Spleen (tissue), 11 donors: ENCODE data around the gene BTRC. TPM values are rescaled to one million over a fixed set of nuclear protein-coding genes. Genes with fewer than 3 reads are reported as not detected.
"Not testable (repeated sequence)": the region's sequence is repeated elsewhere in the genome, so short reads cannot be mapped to it uniquely, and the experiment has no call there.

Experiments used
- DNase-seq: peaks from one replicate; pipeline ENCODE4 v3.0.0-alpha.2; 2020
- H3K27ac ChIP-seq, 8 donors: fragments of 200-600 bp; sonication (generic) in 7 of 8; 1 replicate in 4 of 8; 2 replicates in 4 of 8; pipeline versions ENCODE4 v1.5.0 to v1.8.0; 2016 to 2021; ENCODE audit warnings: inconsistent platforms in 4 of 8, mild to moderate bottlenecking in 4 of 8, moderate library complexity in 1 of 8
- H3K27me3 ChIP-seq, 7 donors: fragments of 200-600 bp; sonication (generic) in 6 of 7; replicated peaks in 1 of 7; 1 replicate in 4 of 7; 2 replicates in 3 of 7; pipeline versions ENCODE4 v1.5.0 to v1.8.0; 2016 to 2021; ENCODE audit warnings: inconsistent platforms in 3 of 7, mild to moderate bottlenecking in 1 of 7
- H3K36me3 ChIP-seq, 6 donors: fragments of 200-600 bp; sonication (generic) in 5 of 6; 1 replicate in 4 of 6; 2 replicates in 2 of 6; pipeline versions ENCODE4 v1.5.0 to v1.8.0; 2016 to 2021; ENCODE audit warnings: inconsistent platforms in 2 of 6
- H3K4me1 ChIP-seq, 6 donors: fragments of 200-600 bp; sonication (generic) in 5 of 6; 1 replicate in 3 of 6; 2 replicates in 3 of 6; pipeline versions ENCODE4 v1.5.0 to v1.8.0; 2016 to 2021; ENCODE audit warnings: inconsistent platforms in 3 of 6
- H3K4me3 ChIP-seq, 8 donors: fragments of 200-600 bp; sonication (generic) in 7 of 8; 1 replicate in 4 of 8; 2 replicates in 4 of 8; pipeline versions ENCODE4 v1.5.0 to v1.8.0; 2016 to 2021; ENCODE audit warnings: inconsistent platforms in 4 of 8, mild to moderate bottlenecking in 4 of 8, moderate library complexity in 2 of 8
- H3K9me3 ChIP-seq, 8 donors: fragments of 200-600 bp; sonication (generic) in 7 of 8; 1 replicate in 4 of 8; 2 replicates in 4 of 8; pipeline versions ENCODE4 v1.5.0 to v1.8.0; 2016 to 2021; ENCODE audit warnings: inconsistent platforms in 4 of 8
- POLR2A ChIP-seq, 3 donors: fragments of 450-650 bp; IDR thresholded peaks; one replicate each; pipeline ENCODE4 v1.5.1; 2017; ENCODE audit warnings: antibody characterized with exemption in 3 of 3, mild to moderate bottlenecking in 1 of 3
- POLR2AphosphoS5 ChIP-seq, 3 donors: sonication (generic); formaldehyde crosslinking; IDR thresholded peaks; one replicate each; pipeline ENCODE4 v1.5.1; 2017; ENCODE audit warnings: antibody characterized with exemption in 3 of 3
- WGBS, 5 donors: extraction: QIAGEN DNeasy Blood & Tissue Kit in 3 of 5; methylation state at CpG; one replicate each; pipeline versions ENCODE4 v1.1.5 to v1.1.7; 2013 to 2018; 5-methylcytosine and 5-hydroxymethylcytosine counted together
- intact Hi-C: fragments of 100-400 bp; cut with DNase I; formaldehyde crosslinking; loops from one replicate; pipeline ENCODE4 v1.15.0; 2023; ENCODE audit warnings: low total_unique reads
- polyA plus RNA-seq, 3 donors: library from polyadenylated mRNA; stranded (reverse); fragments of 200-250 nt; gene quantifications; one replicate each; pipeline ENCODE4 v1.2.1, GENCODE V29; 2013
- total RNA-seq, 7 donors: library from RNA; depleted of rRNA in 3 of 7; stranded (reverse); fragments of >200 nt in 3 of 7; fragmentation: NEBNext Ultra II Directional in 4 of 7; extraction: Animal tissue kit (Norgen Biotek cat#: 25700) in 4 of 7; gene quantifications; one replicate each; pipeline versions ENCODE4 v1.1.0 to v1.2.1, GENCODE V29; 2016 to 2021
- TF ChIP-seq, protein P1 (sequence below), 11 experiments: fragments of 200-600 bp in 7 of 11; fragments of 450-650 bp in 4 of 11; sonication (generic) in 4 of 11; IDR thresholded peaks in 8 of 11; conservative IDR thresholded peaks in 3 of 11; 1 replicate in 7 of 11; 2 replicates in 4 of 11; pipeline versions ENCODE4 v1.4.0 to v1.8.0; 2016 to 2021; ENCODE audit warnings: antibody characterized with exemption in 11 of 11, inconsistent platforms in 4 of 11, mild to moderate bottlenecking in 1 of 11
- donor health status: healthy with polysubstance abuse.
- donor health status: DM: no; HTN: no; CAD: no; lungs with moderate emphysema.
- donor health status: DM: no; HTN: no; CAD: no.
- donor health status: Bipolar disorder and iron deficiency.
- donor health status: healthy.
- donor health status: DM: no; HTN: no; CAD: no.
- donor health status: DM: yes; HTN: yes; CAD: no.

Gene BTRC
- total and polyA plus RNA-seq, 10 donors, result 2.7 to 23.9 (median 19.3) TPM

DNA sequence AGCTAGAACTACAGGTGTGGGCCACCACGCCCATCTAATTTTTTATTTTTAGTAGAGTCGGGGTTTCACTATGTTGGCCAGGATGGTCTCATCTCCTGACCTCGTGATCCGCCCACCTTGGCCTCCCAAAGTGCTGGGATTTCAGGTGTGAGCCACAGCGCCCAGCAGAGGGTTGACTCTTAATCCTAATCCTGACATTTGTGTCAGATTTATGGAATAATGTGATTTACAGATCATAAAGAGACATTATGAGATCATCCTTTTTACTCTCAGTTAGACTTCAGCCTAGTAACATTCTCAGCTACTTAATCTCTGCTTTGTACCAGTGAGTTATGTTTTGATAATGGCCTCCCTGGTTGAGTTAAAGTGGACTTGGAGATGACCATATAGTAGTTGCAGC, 2.2 kb downstream of the BTRC start:
- intact Hi-C loops, result no loop called here
- H3K27ac ChIP-seq, result peak overlapping the region in 3 of 8 donors; percentile 13 to 94 (median 47)

DNA sequence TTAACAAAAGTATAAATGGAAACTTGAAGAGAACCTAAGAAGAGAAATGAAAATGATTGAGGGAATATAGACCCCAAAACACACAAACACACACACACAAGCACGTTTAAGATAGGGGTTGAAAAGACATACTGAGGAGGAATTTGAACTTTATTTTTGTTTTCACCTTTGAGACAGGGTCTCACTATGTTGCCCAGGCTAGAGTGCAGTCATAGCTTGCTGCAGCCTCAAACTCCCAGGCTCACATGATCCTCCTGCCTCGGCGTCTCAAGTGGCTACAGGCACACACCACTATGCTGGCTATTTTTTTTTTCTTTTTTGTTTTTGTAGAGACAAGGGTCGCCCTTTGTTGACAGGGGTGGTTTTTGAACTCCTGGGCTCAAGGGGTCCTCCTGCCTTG, 4.0 kb downstream of the BTRC start:
- no peak overlapping the region for H3K27ac ChIP-seq
- DNase-seq, result no peak
- H3K27me3 ChIP-seq, result no peaks in the 10 kb centered on the region
- no peaks in the 10 kb centered on the region for H3K9me3 ChIP-seq
- WGBS, 5 donors, result 84 to 93% (median 90%) methylated on average over 4 of the region's 4 CpGs
- peaks cover 0 to 33% (median 27%) of the 10 kb centered on the region in 6 donors for H3K4me1 ChIP-seq
- H3K4me3 ChIP-seq, result no peak overlapping the region
- TF ChIP-seq POLR2AphosphoS5 (IDR thresholded peaks at IDR 0.05), result no peak
- TF ChIP-seq, protein P1, sequence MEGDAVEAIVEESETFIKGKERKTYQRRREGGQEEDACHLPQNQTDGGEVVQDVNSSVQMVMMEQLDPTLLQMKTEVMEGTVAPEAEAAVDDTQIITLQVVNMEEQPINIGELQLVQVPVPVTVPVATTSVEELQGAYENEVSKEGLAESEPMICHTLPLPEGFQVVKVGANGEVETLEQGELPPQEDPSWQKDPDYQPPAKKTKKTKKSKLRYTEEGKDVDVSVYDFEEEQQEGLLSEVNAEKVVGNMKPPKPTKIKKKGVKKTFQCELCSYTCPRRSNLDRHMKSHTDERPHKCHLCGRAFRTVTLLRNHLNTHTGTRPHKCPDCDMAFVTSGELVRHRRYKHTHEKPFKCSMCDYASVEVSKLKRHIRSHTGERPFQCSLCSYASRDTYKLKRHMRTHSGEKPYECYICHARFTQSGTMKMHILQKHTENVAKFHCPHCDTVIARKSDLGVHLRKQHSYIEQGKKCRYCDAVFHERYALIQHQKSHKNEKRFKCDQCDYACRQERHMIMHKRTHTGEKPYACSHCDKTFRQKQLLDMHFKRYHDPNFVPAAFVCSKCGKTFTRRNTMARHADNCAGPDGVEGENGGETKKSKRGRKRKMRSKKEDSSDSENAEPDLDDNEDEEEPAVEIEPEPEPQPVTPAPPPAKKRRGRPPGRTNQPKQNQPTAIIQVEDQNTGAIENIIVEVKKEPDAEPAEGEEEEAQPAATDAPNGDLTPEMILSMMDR (IDR thresholded peaks at IDR 0.05 in 8 of 11, conservative IDR thresholded peaks at IDR 0.05 in 3 of 11), result no peak
- intact Hi-C loops, result no loop called here
- H3K36me3 ChIP-seq, result peaks cover 0 to 19% (median 0%) of the 10 kb centered on the region in 6 donors

More for the DNA sequence above, 2.2 kb downstream of the BTRC start:
- peaks cover 0 to 33% (median 27%) of the 10 kb centered on the region in 6 donors for H3K4me1 ChIP-seq
- no peak for TF ChIP-seq POLR2A (IDR thresholded peaks at IDR 0.05)
- no peak for TF ChIP-seq POLR2AphosphoS5 (IDR thresholded peaks at IDR 0.05)
- TF ChIP-seq, protein P1 (IDR thresholded peaks at IDR 0.05 in 8 of 11, conservative IDR thresholded peaks at IDR 0.05 in 3 of 11), result no peak
- H3K27me3 ChIP-seq, result peaks cover 0 to under 1% (median 0%) of the 10 kb centered on the region in 7 donors
- H3K4me3 ChIP-seq, result no peak overlapping the region
- WGBS, 5 donors, result 91 to 97% (median 96%) methylated on average over 5 of the region's 5 CpGs
- H3K36me3 ChIP-seq, result peaks cover 0 to 8% (median 0%) of the 10 kb centered on the region in 6 donors
- H3K9me3 ChIP-seq, result no peaks in the 10 kb centered on the region
- DNase-seq, result no peak

DNA sequence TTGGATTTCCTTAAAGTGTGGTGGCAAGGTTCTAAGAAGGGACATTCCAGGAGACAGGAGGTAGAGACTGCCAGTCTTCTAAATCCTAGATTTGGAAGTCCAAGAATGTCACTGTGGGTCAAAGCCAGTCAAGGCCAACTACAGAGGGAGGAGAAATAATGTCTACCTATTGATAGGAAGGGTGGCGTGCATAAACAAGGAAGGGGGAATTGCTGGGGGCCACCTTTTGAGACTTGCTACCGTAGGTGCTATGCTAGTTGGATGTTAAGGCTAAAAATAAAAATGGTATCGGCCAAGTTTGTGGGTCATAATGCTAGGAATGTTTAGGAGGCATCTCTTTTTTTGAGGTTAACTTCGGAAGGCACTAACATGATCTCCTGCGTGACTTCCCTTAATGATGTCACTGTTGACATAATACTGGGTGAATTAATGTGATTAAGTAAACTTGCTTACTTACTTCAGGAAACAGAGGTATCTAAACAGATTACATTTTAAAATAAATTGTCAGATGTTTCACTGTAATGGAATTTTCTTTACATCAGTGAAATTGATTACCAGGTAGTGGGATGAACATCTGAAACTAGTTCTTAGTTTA, 4.8 kb downstream of the BTRC start:
- Histone ChIP-seq H3K4me3 (no peak overlapping the region), H3K27me3 (no peaks in the 10 kb centered on the region), H3K4me1 (peaks cover 0 to 31% (median 22%) of the 10 kb centered on the region in 6 donors), H3K9me3 (no peaks in the 10 kb centered on the region), H3K27ac (no peak overlapping the region), H3K36me3 (peaks cover 0 to 19% (median 0%) of the 10 kb centered on the region in 6 donors)
- DNase-seq, result no peak
- TF ChIP-seq POLR2AphosphoS5 (IDR thresholded peaks at IDR 0.05) (no peak), POLR2A (IDR thresholded peaks at IDR 0.05) (no peak)
- TF ChIP-seq, protein P1 (IDR thresholded peaks at IDR 0.05 in 8 of 11, conservative IDR thresholded peaks at IDR 0.05 in 3 of 11), result no peak
- WGBS, 5 donors, result 63 to 72% (median 65%) methylated on average over 5 of the region's 5 CpGs
- intact Hi-C loops, result no loop called here

DNA sequence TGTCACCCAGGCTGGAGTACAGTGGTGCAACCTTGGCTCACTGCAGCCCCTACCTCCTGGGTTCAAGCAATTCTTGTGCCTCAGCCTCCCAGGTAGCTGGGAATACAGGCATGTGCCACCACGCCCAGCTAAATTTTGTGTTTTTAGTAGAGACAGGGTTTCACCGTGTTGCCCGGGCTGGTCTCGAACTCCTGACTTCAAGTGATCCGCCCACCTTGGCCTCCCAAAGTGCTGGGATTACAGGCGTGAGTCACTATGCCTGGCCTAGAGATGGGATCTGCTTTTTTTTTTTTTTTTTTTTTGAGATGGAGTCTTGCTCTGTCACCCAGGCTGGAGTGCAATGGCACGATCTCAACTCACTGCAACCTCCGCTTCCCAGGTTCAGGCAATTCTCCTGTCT, 6.1 kb downstream of the BTRC start:
- DNase-seq, H3K27me3 ChIP-seq, H3K4me3 ChIP-seq, H3K9me3 ChIP-seq, H3K27ac ChIP-seq, intact Hi-C loops: not testable (repeated sequence)
- Histone ChIP-seq H3K4me1 (peaks cover 0 to 32% (median 20%) of the 10 kb centered on the region in 6 donors), H3K36me3 (peaks cover 0 to 20% (median 0%) of the 10 kb centered on the region in 6 donors)
- 87 to 97% (median 95%) methylated on average over 8 of the region's 8 CpGs for WGBS, 5 donors

DNA sequence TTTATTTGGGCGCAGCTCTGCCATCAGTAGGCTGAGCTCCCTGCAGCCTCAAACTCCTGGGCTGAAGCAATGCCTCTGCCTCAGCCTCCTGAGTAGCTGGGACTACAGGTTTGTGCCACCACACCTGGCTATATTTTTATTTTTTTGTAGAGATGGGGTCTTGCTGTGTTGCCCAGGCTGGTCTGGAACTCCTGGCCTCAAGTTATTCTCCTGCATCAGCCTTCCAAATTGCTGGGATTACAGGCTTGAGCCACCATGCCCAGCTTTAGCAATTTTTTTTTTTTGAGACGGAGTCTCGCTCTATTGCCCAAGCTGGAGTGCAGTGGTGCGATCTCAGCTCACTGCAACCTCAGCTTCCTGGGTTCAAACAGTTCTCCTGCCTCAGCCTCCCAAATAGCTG, 6.9 kb downstream of the BTRC start:
- 85 to 95% (median 91%) methylated on average over 4 of the region's 4 CpGs for WGBS, 5 donors
- H3K9me3 ChIP-seq, H3K4me3 ChIP-seq, intact Hi-C loops, DNase-seq, H3K27ac ChIP-seq, H3K27me3 ChIP-seq: not testable (repeated sequence)
- Histone ChIP-seq H3K4me1 (peaks cover 0 to 24% (median 12%) of the 10 kb centered on the region in 6 donors), H3K36me3 (peaks cover 0 to 27% (median 0%) of the 10 kb centered on the region in 6 donors)
